Stimulated activated CD4-positive, alpha-beta T cell treated with anti-CD3 and anti-CD28 coated beads, TNF-alpha, amount 100 ng/mL, for 24 hours (primary cell): Measurements from ENCODE around the gene PARP12.
A peak's percentile ranks its signal among the peaks of the same experiment; 100 is the strongest.

Source experiments
- DNase-seq, 3 experiments: peaks; one replicate each; pipeline ENCODE4 v3.0.0-alpha.2; 2020; ENCODE audit warnings: low read depth in 3 of 3

PARP12 gene

GRCh38 chr7:140059273-140060242 lies 3.2 kb downstream of the PARP12 start:
- peak; percentile 17 to 49 (median 27) for DNase-seq

- no peak for DNase-seq
Measured at GRCh38 chr7:140058517-140058916, 4.2 kb downstream of the PARP12 start.

- DNase-seq, result no peak
Measured at GRCh38 chr7:140057143-140057535, 5.6 kb downstream of the PARP12 start.

- DNase-seq, result no peak
Measured at GRCh38 chr7:140056431-140057142, 6.2 kb downstream of the PARP12 start.

GRCh38 chr7:140055833-140056232 lies 6.9 kb downstream of the PARP12 start:
- no peak for DNase-seq

- DNase-seq, result no peak
Measured at GRCh38 chr7:140054751-140055150, 8.0 kb downstream of the PARP12 start.

GRCh38 chr7:140053812-140054539 lies 8.8 kb downstream of the PARP12 start:
- no peak for DNase-seq

- no peak for DNase-seq
Measured at GRCh38 chr7:140051820-140052219, 10.9 kb downstream of the PARP12 start.

- DNase-seq, result no peak
Measured at GRCh38 chr7:140050100-140050499, 12.7 kb downstream of the PARP12 start.

- DNase-seq, result no peak
Measured at GRCh38 chr7:140049339-140050024, 13.3 kb downstream of the PARP12 start.

GRCh38 chr7:140048989-140049338 lies 13.8 kb downstream of the PARP12 start:
- DNase-seq, result no peak

- no peak for DNase-seq
Measured at GRCh38 chr7:140048138-140048537, 14.6 kb downstream of the PARP12 start.

- no peak for DNase-seq
Measured at GRCh38 chr7:140047197-140047596, 15.6 kb downstream of the PARP12 start.

GRCh38 chr7:140045697-140046096 lies 17.1 kb downstream of the PARP12 start:
- DNase-seq, result no peak

GRCh38 chr7:140044251-140044650 lies 18.5 kb downstream of the PARP12 start:
- no peak for DNase-seq

- DNase-seq, result no peak
Measured at GRCh38 chr7:140042386-140042670, 20.4 kb downstream of the PARP12 start.

- DNase-seq, result no peak
Measured at GRCh38 chr7:140041659-140042385, 20.9 kb downstream of the PARP12 start.

GRCh38 chr7:140039896-140040295 lies 22.9 kb downstream of the PARP12 start:
- no peak for DNase-seq

GRCh38 chr7:140039066-140039465 lies 23.7 kb downstream of the PARP12 start:
- DNase-seq, result no peak

- no peak for DNase-seq
Measured at GRCh38 chr7:140036224-140036962, 26.4 kb downstream of the PARP12 start.
